BLaER1 (cell line): ENCODE results near the gene NEK8.

Experiments
- H3K27ac ChIP-seq: shearing (Covaris generic); formaldehyde crosslinking; 2 replicates; pipeline ENCODE4 v1.8.1; 2022
- H3K27me3 ChIP-seq: shearing (Covaris generic); formaldehyde crosslinking; 2 replicates; pipeline ENCODE4 v1.8.1; 2022
- H3K36me3 ChIP-seq: shearing (Covaris generic); formaldehyde crosslinking; 2 replicates; pipeline ENCODE4 v1.8.1; 2022
- H3K4me1 ChIP-seq: shearing (Covaris generic); formaldehyde crosslinking; 2 replicates; pipeline ENCODE4 v1.8.1; 2022
- H3K4me2 ChIP-seq: shearing (Covaris generic); formaldehyde crosslinking; 2 replicates; pipeline ENCODE4 v1.8.1; 2022
- H3K4me3 ChIP-seq: shearing (Covaris generic); formaldehyde crosslinking; 2 replicates; pipeline ENCODE4 v1.8.1; 2022
- H3K9ac ChIP-seq: shearing (Covaris generic); formaldehyde crosslinking; 2 replicates; pipeline ENCODE4 v1.8.1; 2022
- H3K9me3 ChIP-seq: shearing (Covaris generic); formaldehyde crosslinking; 2 replicates; pipeline ENCODE4 v1.8.1; 2022
- H4K20me1 ChIP-seq: shearing (Covaris generic); formaldehyde crosslinking; 2 replicates; pipeline ENCODE4 v1.8.1; 2022
- Cebpa-rat ChIP-seq: shearing (Covaris generic); IDR thresholded peaks from 2 replicates; pipeline ENCODE4 v1.8.1; 2022

NEK8 gene

GRCh38 chr17:28728364-28729200 is at the start of gene NEK8:
Gene NEK8, plus strand, starts transcription at chr17:28728788. Its CDS starts 26 bp downstream, at chr17:28728814.
- no peak for TF ChIP-seq Cebpa-rat
- Histone ChIP-seq H3K36me3 (peaks cover 17% of the 10 kb centered on the region), H3K27me3 (no peaks in the 10 kb centered on the region), H3K4me3 (peak within 1 kb of the TSS; percentile 84), H3K9ac (peak within 1 kb of the TSS; percentile 86), H4K20me1 (peaks cover 22% of the 10 kb centered on the region), H3K9me3 (no peaks in the 10 kb centered on the region), H3K4me2 (peak within 1 kb of the TSS; percentile 100), H3K27ac (peak within 1 kb of the TSS; percentile 91), H3K4me1 (peaks cover 49% of the 10 kb centered on the region)

GRCh38 chr17:28682655-28683054 is 45.9 kb upstream of the NEK8 start:
- Histone ChIP-seq H3K27ac (no peak overlapping the region), H4K20me1 (peaks cover 26% of the 10 kb centered on the region; the same call in 1 of the 2 replicates), H3K27me3 (no peaks in the 10 kb centered on the region), H3K9ac (no peak overlapping the region), H3K4me1 (peaks cover 13% of the 10 kb centered on the region), H3K9me3 (no peaks in the 10 kb centered on the region), H3K36me3 (peaks cover 100% of the 10 kb centered on the region), H3K4me2 (no peak overlapping the region), H3K4me3 (no peak overlapping the region)
- TF ChIP-seq Cebpa-rat: no peak

- Histone ChIP-seq H3K9me3 (no peaks in the 10 kb centered on the region), H3K4me2 (0 out of 2 replicates have a peak overlapping the region, but pooled peaks have one; percentile 7), H3K27me3 (no peaks in the 10 kb centered on the region), H3K4me3 (no peak overlapping the region), H4K20me1 (peaks cover 26% of the 10 kb centered on the region; the same call in 1 of the 2 replicates), H3K36me3 (peaks cover 100% of the 10 kb centered on the region), H3K4me1 (peaks cover 13% of the 10 kb centered on the region), H3K9ac (peak overlapping the region; percentile 11; the same call in 1 of the 2 replicates), H3K27ac (no peak overlapping the region)
- no peak for TF ChIP-seq Cebpa-rat
Measured at GRCh38 chr17:28684963-28685362, 43.6 kb upstream of the NEK8 start.

- H3K9ac ChIP-seq: 0 out of 2 replicates have a peak overlapping the region, but pooled peaks have one; percentile 11
- H4K20me1 ChIP-seq: peaks cover 26% of the 10 kb centered on the region; the same call in 1 of the 2 replicates
- H3K4me1 ChIP-seq: peaks cover 13% of the 10 kb centered on the region
- H3K27me3 ChIP-seq: no peaks in the 10 kb centered on the region
- no peak overlapping the region for H3K27ac ChIP-seq
- no peak overlapping the region for H3K4me3 ChIP-seq
- H3K9me3 ChIP-seq: no peaks in the 10 kb centered on the region
- no peak for TF ChIP-seq Cebpa-rat
- peaks cover 100% of the 10 kb centered on the region for H3K36me3 ChIP-seq
- H3K4me2 ChIP-seq: no peak overlapping the region
Measured at GRCh38 chr17:28685366-28685765, 43.2 kb upstream of the NEK8 start.

- Histone ChIP-seq H3K27me3 (no peaks in the 10 kb centered on the region), H3K9me3 (no peaks in the 10 kb centered on the region), H3K4me3 (no peak overlapping the region), H3K27ac (no peak overlapping the region), H3K4me2 (no peak overlapping the region), H3K9ac (no peak overlapping the region), H3K36me3 (peaks cover 100% of the 10 kb centered on the region), H4K20me1 (peaks cover 26% of the 10 kb centered on the region; the same call in 1 of the 2 replicates), H3K4me1 (peaks cover 13% of the 10 kb centered on the region)
- no peak for TF ChIP-seq Cebpa-rat
Measured at GRCh38 chr17:28686296-28686695, 42.3 kb upstream of the NEK8 start.

- 0 out of 2 replicates have a peak, but pooled peaks cover 10% of the 10 kb centered on the region for H4K20me1 ChIP-seq
- H3K4me1 ChIP-seq: peaks cover 13% of the 10 kb centered on the region
- no peak overlapping the region for H3K27ac ChIP-seq
- no peak overlapping the region for H3K4me3 ChIP-seq
- no peaks in the 10 kb centered on the region for H3K9me3 ChIP-seq
- no peak for TF ChIP-seq Cebpa-rat
- no peaks in the 10 kb centered on the region for H3K27me3 ChIP-seq
- no peak overlapping the region for H3K4me2 ChIP-seq
- H3K36me3 ChIP-seq: peaks cover 100% of the 10 kb centered on the region
- no peak overlapping the region for H3K9ac ChIP-seq
Measured at GRCh38 chr17:28688481-28688880, 40.1 kb upstream of the NEK8 start.

GRCh38 chr17:28689011-28689410 is 39.6 kb upstream of the NEK8 start:
- Histone ChIP-seq H3K27me3 (no peaks in the 10 kb centered on the region), H4K20me1 (0 out of 2 replicates have a peak, but pooled peaks cover 10% of the 10 kb centered on the region), H3K27ac (no peak overlapping the region), H3K36me3 (peaks cover 100% of the 10 kb centered on the region), H3K4me1 (peaks cover 12% of the 10 kb centered on the region), H3K4me2 (no peak overlapping the region), H3K9ac (no peak overlapping the region), H3K4me3 (no peak overlapping the region), H3K9me3 (no peaks in the 10 kb centered on the region)
- TF ChIP-seq Cebpa-rat: no peak

- peaks cover 100% of the 10 kb centered on the region for H3K36me3 ChIP-seq
Measured at GRCh38 chr17:28693869-28694268, 34.7 kb upstream of the NEK8 start.

GRCh38 chr17:28698253-28698941 is 30.2 kb upstream of the NEK8 start:
- H3K9me3 ChIP-seq: no peaks in the 10 kb centered on the region
- H4K20me1 ChIP-seq: peaks cover 23% of the 10 kb centered on the region
- no peaks in the 10 kb centered on the region for H3K4me1 ChIP-seq
- H3K36me3 ChIP-seq: peaks cover 100% of the 10 kb centered on the region
- no peak for TF ChIP-seq Cebpa-rat
- H3K4me3 ChIP-seq: no peak overlapping the region
- H3K4me2 ChIP-seq: no peak overlapping the region
- H3K27me3 ChIP-seq: no peaks in the 10 kb centered on the region
- no peak overlapping the region for H3K9ac ChIP-seq
- H3K27ac ChIP-seq: no peak overlapping the region

More at GRCh38 chr17:28693869-28694268, 34.7 kb upstream of the NEK8 start:
- Histone ChIP-seq H4K20me1 (0 out of 2 replicates have a peak, but pooled peaks cover 10% of the 10 kb centered on the region), H3K4me2 (no peak overlapping the region), H3K4me3 (no peak overlapping the region), H3K27me3 (no peaks in the 10 kb centered on the region), H3K9ac (no peak overlapping the region), H3K4me1 (no peaks in the 10 kb centered on the region), H3K9me3 (no peaks in the 10 kb centered on the region), H3K27ac (no peak overlapping the region)
- no peak for TF ChIP-seq Cebpa-rat

- Histone ChIP-seq H3K4me1 (no peaks in the 10 kb centered on the region), H3K27ac (no peak overlapping the region), H3K9me3 (no peaks in the 10 kb centered on the region), H3K27me3 (no peaks in the 10 kb centered on the region), H3K9ac (no peak overlapping the region), H3K4me2 (no peak overlapping the region), H4K20me1 (peaks cover 39% of the 10 kb centered on the region), H3K36me3 (peaks cover 99% of the 10 kb centered on the region), H3K4me3 (no peak overlapping the region)
- TF ChIP-seq Cebpa-rat: no peak
Measured at GRCh38 chr17:28700278-28700677, 28.3 kb upstream of the NEK8 start.
